T-helper 1 cell treated with Interleukin-12 subunit alpha and Interleukin-12 subunit beta and Interleukin-4 antibody, amounts not matched to agents 30 μg/mL and 1 μg/mL, for 36 hours (primary cell): ENCODE measurements around the gene FYN.

Source experiments
- H3K27ac Mint-ChIP-seq: one replicate; pipeline ENCODE4 v1.8.0; 2021; ENCODE audit warnings: mild to moderate bottlenecking, mixed read lengths
- H3K27me3 Mint-ChIP-seq: one replicate; pipeline ENCODE4 v1.8.0; 2021; ENCODE audit warnings: low read depth, mixed read lengths
- H3K36me3 Mint-ChIP-seq: one replicate; pipeline ENCODE4 v1.8.0; 2021; ENCODE audit warnings: low read depth, mixed read lengths
- H3K4me1 Mint-ChIP-seq: one replicate; pipeline ENCODE4 v1.8.0; 2021; ENCODE audit warnings: low read depth, mixed read lengths
- H3K4me3 Mint-ChIP-seq: one replicate; pipeline ENCODE4 v1.8.0; 2021; ENCODE audit warnings: mild to moderate bottlenecking, moderate library complexity, mixed read lengths
- H3K9me3 Mint-ChIP-seq: one replicate; pipeline ENCODE4 v1.8.0; 2021; ENCODE audit warnings: mixed read lengths

Gene FYN

DNA sequence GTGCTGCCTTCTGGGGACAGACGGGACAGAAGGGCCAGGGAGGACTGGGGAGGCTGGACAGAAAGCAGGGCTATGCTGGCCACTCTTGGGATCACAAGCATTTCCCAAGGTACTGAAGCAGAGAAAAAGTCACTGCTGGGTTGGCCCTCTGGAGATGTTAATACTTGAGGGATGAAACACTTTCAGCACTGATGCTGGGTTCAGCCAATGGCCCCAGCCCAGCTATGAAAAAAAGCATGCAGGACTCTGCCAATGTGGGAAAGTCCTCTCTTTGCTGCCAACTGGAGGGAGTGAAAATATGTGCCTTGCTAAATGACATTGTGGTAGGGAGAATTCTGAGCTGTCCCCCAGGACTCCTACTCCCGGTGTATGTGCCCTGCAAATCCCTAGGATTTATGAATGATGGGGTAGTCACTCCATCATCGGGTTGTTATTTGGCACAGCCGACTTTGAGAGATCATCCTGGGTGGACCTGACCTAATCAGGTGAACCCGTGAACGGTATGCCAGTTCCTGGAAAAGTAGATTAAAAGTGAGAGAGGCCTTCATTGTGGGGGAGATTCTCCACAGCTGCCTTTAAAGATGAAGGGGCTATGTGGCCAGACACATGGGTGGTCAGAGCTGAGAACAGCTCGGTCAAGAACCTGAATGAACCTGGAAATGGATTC lies 147.7 kb downstream of the FYN start:
- peaks cover 35% of the 10 kb centered on the region for H3K36me3 Mint-ChIP-seq
- no peak overlapping the region for H3K4me3 Mint-ChIP-seq
- no peaks in the 10 kb centered on the region for H3K9me3 Mint-ChIP-seq
- no peaks in the 10 kb centered on the region for H3K27me3 Mint-ChIP-seq
- H3K27ac Mint-ChIP-seq, result no peak overlapping the region
- H3K4me1 Mint-ChIP-seq, result peaks cover 54% of the 10 kb centered on the region

DNA sequence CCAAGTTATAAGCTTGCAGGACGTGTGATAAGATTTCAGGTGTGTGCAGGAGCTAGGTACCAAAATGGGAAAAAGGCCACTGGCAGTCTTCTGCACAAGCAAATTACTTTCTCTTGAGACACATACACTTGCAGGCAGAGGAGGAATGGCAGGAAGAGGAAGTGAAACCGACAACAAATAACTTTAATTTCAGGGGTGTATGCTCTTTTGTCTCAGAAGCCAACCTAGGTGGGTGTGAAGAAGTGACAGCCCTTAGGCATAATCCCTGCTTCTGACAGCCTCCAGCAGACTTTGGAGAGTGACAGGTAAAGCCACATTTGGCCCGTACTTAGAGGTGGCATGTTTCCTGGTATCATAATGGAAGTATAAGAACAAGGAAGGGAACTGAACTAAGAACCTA lies 148.7 kb downstream of the FYN start:
- peaks cover 52% of the 10 kb centered on the region for H3K4me1 Mint-ChIP-seq
- H3K27me3 Mint-ChIP-seq, result no peaks in the 10 kb centered on the region
- H3K9me3 Mint-ChIP-seq, result no peaks in the 10 kb centered on the region
- peaks cover 30% of the 10 kb centered on the region for H3K36me3 Mint-ChIP-seq
- H3K4me3 Mint-ChIP-seq, result peak overlapping the region; percentile 73
- peak overlapping the region; percentile 88 for H3K27ac Mint-ChIP-seq

DNA sequence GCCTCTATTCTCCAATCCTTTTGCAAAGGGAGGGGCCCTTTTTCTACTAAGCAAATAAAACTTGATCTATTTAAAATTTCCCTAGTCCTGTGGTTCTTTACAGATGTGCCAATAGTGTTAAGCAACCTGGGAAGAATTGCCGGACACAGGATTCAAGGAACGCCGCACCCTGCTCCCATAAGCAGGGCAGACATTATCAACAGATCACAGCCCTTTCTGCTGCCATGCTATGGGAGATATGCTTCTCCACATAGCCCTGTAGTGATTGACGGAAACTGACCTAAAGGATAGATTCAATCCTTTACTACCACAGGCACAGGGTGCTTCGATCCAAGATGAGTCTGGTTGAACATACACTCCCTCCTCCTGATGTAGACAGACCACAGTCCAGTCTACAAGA lies 149.2 kb downstream of the FYN start:
- Mint-ChIP-seq H3K9me3 (no peaks in the 10 kb centered on the region), H3K36me3 (peaks cover 31% of the 10 kb centered on the region), H3K4me1 (peaks cover 53% of the 10 kb centered on the region), H3K27me3 (no peaks in the 10 kb centered on the region), H3K4me3 (peak overlapping the region; percentile 73), H3K27ac (peak overlapping the region; percentile 88)

DNA sequence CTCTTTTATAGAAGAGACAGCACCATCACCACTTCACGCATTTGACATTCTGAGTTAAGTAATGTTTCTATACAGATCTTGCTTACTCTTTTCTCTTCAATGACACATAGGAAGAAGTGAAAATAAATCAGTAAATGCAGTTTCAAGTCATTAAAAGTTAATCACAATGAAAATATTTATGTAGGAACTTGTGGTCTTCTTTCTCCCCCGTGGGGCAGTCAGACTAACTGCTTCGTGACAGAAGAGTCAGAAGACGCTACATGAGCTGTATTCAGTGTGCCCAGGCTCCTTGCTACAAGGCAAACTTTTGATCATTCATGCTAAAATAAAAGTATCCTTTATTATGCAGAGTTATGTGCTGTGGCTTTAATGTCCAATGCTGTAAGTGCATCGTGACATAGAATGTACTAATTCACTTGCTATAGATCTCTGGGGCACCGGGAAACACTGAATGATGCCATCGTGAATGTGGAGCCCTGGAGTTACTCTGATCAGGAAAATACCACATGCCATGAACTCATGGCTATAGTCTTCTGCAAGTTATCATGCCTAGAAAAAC lies 149.8 kb downstream of the FYN start:
- no peak overlapping the region for H3K4me3 Mint-ChIP-seq
- peaks cover 56% of the 10 kb centered on the region for H3K4me1 Mint-ChIP-seq
- peaks cover 35% of the 10 kb centered on the region for H3K36me3 Mint-ChIP-seq
- no peaks in the 10 kb centered on the region for H3K9me3 Mint-ChIP-seq
- H3K27ac Mint-ChIP-seq, result no peak overlapping the region
- H3K27me3 Mint-ChIP-seq, result no peaks in the 10 kb centered on the region

- Mint-ChIP-seq H3K27me3 (no peaks in the 10 kb centered on the region), H3K36me3 (peaks cover 40% of the 10 kb centered on the region), H3K4me3 (no peak overlapping the region), H3K27ac (no peak overlapping the region), H3K9me3 (no peaks in the 10 kb centered on the region), H3K4me1 (peaks cover 55% of the 10 kb centered on the region)
Observed at GRCh38 chr6:111722179-111722731, 151.0 kb downstream of the FYN start.

GRCh38 chr6:111721753-111722154 lies 151.5 kb downstream of the FYN start:
- Mint-ChIP-seq H3K9me3 (no peaks in the 10 kb centered on the region), H3K27ac (peak overlapping the region; percentile 57), H3K4me1 (peaks cover 53% of the 10 kb centered on the region), H3K36me3 (peaks cover 38% of the 10 kb centered on the region), H3K4me3 (no peak overlapping the region), H3K27me3 (no peaks in the 10 kb centered on the region)

DNA sequence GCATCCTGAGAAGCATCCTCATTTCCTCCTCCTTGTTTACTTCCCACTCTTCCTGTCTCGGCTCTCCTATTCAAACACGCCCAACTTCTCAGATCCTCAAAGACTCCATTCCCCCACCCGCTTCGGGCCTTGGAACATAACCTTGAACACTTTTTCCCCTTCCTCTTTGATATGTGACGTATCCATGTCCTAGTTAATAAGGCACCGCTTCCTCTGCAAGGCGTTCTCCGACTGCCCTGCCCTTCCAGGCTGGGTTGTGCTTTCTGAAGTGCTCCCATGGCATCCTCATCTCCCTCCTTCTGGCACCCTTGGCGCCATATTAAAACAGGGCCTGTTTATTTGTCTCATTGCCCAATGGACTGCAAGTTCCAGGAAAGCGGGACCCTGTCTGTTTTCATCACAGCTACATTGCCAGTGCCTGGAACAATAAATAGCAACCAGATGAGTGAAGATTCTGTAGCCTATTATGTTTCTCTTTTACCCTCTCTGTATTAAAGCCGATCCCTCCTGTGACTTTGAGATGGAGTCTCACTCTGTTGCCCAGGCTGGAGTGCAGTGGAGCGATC lies 152.2 kb downstream of the FYN start:
- peaks cover 37% of the 10 kb centered on the region for H3K36me3 Mint-ChIP-seq

DNA sequence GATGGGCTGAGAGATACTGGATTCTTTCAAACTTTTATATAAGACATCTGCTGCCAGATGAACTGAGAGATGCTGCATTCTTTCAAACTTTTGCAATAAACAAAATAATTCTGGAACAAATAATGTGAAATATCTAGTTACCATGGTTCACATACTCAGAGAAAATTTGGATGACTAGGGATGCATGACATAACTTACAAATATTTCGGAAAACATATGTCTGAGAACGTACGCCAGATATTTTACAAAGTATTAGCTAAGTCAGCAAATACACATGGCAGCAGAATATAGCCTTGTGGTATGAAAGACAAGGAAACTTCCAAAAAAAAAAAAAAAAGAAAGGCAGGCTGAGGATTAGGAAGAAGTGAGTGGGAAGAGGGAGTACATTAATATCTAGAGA lies 154.3 kb downstream of the FYN start:
- peaks cover 50% of the 10 kb centered on the region for H3K4me1 Mint-ChIP-seq
- no peaks in the 10 kb centered on the region for H3K9me3 Mint-ChIP-seq
- no peak overlapping the region for H3K4me3 Mint-ChIP-seq
- peaks cover 34% of the 10 kb centered on the region for H3K36me3 Mint-ChIP-seq
- H3K27ac Mint-ChIP-seq, result peak overlapping the region; percentile 65
- no peaks in the 10 kb centered on the region for H3K27me3 Mint-ChIP-seq

More for the DNA sequence above, 152.2 kb downstream of the FYN start:
- peak overlapping the region; percentile 50 for H3K27ac Mint-ChIP-seq
- H3K27me3 Mint-ChIP-seq, result no peaks in the 10 kb centered on the region
- no peaks in the 10 kb centered on the region for H3K9me3 Mint-ChIP-seq
- no peak overlapping the region for H3K4me3 Mint-ChIP-seq
- peaks cover 52% of the 10 kb centered on the region for H3K4me1 Mint-ChIP-seq

DNA sequence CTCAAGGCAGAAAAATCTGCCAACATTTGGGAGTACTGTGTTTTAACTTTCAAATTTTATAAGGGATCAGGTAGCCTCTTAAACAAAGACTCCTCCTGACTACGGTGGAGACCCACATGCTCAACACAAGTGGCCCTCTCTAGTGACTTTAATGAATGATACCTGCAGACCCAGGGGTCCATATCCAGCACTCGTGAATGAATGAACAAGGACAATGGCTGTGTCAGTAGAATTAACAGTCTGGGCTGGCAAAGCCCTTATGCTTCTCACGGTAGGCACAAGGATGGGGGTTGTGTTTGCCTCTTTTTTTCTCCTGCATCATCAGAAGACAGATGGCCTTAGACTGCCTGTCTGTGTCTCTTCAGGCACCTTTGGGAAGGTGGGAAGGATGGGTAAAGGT lies 154.9 kb downstream of the FYN start:
- H3K36me3 Mint-ChIP-seq, result peaks cover 39% of the 10 kb centered on the region
- no peaks in the 10 kb centered on the region for H3K9me3 Mint-ChIP-seq
- no peaks in the 10 kb centered on the region for H3K27me3 Mint-ChIP-seq
- no peak overlapping the region for H3K27ac Mint-ChIP-seq
- no peak overlapping the region for H3K4me3 Mint-ChIP-seq
- peaks cover 54% of the 10 kb centered on the region for H3K4me1 Mint-ChIP-seq

DNA sequence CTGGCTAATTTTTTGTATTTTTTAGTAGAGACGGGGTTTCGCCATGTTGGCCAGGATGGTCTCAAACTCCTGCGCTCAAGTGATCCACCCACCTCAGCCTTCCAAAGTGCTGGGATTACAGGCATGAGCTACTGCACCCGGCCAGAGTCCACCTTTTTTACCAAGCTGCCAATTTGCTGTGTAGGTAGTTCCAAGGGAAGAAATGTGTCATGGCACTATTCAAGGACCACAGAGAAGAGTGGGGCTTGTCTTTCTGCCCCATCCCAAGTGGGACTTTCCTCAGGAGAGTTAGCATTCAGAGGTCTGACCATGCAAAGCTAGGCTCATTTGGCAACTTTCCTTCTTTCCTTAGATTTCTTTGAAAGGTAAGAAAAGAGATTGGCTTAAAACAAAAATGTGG lies 155.6 kb downstream of the FYN start:
- Mint-ChIP-seq H3K4me1 (peaks cover 54% of the 10 kb centered on the region), H3K27ac (no peak overlapping the region), H3K4me3 (no peak overlapping the region), H3K9me3 (no peaks in the 10 kb centered on the region), H3K36me3 (peaks cover 45% of the 10 kb centered on the region), H3K27me3 (no peaks in the 10 kb centered on the region)

GRCh38 chr6:111716325-111716724 lies 156.9 kb downstream of the FYN start:
- H3K4me1 Mint-ChIP-seq, result peaks cover 56% of the 10 kb centered on the region
- H3K27me3 Mint-ChIP-seq, result no peaks in the 10 kb centered on the region
- no peak overlapping the region for H3K4me3 Mint-ChIP-seq
- H3K9me3 Mint-ChIP-seq, result no peaks in the 10 kb centered on the region
- H3K27ac Mint-ChIP-seq, result peak overlapping the region; percentile 72
- H3K36me3 Mint-ChIP-seq, result peaks cover 50% of the 10 kb centered on the region

DNA sequence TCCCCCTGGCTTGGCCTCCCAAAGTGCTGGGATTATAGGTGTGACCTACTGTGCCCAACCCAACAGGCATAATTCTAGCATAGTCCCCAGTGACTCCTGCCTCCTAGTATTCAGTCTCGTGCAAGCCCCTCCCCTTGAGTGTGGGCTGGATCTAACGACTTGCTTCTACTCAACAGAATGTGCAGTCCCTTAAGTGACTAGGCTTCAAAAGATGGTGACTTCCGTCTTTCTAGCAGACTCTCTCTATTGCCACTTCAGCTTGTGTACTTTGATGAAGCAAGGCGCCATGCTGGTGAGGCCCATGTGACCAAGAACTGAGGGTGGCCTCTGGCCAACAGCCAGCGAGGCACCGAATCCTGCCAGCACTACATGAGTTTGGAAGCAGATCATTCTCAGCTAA lies 157.9 kb downstream of the FYN start:
- Mint-ChIP-seq H3K9me3 (no peaks in the 10 kb centered on the region), H3K27ac (peak overlapping the region; percentile 94), H3K4me3 (peak overlapping the region; percentile 71), H3K4me1 (peaks cover 57% of the 10 kb centered on the region), H3K36me3 (peaks cover 46% of the 10 kb centered on the region), H3K27me3 (no peaks in the 10 kb centered on the region)

DNA sequence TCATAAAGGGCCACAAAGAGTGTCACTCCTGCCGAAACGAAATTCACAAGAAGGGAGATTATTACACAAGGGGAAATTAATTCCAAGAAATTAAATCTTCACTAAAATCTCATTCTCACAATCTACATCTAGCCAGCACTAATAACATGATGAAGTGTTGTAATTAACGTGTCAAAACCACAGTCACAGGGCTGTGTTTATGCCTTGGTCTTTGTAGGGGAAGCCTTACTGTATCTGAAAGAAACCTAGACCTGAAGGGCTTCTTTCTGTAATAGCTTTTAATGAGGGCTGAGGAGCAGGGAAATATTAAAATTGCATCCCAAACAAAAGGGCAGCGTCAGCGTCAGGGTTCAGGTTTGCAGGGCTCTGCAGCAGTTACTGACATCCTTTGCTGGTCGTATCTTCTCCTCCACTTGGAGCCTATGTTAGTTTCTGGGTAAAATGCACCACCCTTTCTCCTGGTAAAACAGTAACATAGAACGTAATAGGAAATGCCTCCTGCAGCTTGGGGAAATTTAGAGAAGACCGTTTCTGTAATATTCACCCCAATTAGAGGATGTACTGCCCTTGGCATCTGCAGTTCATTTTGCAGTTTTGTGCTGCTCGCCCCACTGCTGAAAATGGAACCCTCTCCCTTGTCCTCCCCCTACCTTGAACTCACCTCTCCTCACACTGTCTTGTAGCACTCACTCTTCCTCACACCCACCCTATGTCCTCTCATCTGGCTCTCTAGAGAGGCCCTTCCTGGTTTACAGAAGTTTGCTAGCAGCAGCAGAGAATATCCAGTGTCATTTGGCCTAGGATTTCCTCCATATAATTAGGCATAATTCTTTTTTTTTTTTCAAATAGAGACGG lies 158.6 kb downstream of the FYN start:
- H3K4me1 Mint-ChIP-seq, result peaks cover 61% of the 10 kb centered on the region
- peak overlapping the region; percentile 71 for H3K4me3 Mint-ChIP-seq
- H3K9me3 Mint-ChIP-seq, result no peaks in the 10 kb centered on the region
- H3K36me3 Mint-ChIP-seq, result peaks cover 44% of the 10 kb centered on the region
- no peaks in the 10 kb centered on the region for H3K27me3 Mint-ChIP-seq
- H3K27ac Mint-ChIP-seq, result peak overlapping the region; percentile 94

- no peak overlapping the region for H3K4me3 Mint-ChIP-seq
- peaks cover 41% of the 10 kb centered on the region for H3K36me3 Mint-ChIP-seq
- H3K27me3 Mint-ChIP-seq, result no peaks in the 10 kb centered on the region
- H3K4me1 Mint-ChIP-seq, result peaks cover 58% of the 10 kb centered on the region
- H3K9me3 Mint-ChIP-seq, result no peaks in the 10 kb centered on the region
- H3K27ac Mint-ChIP-seq, result peak overlapping the region; percentile 94
Observed at GRCh38 chr6:111713811-111714210, 159.4 kb downstream of the FYN start.
